Esophagus squamous epithelium (tissue), 4 donors: ENCODE data around the gene PTPRN2.

Experiments used
- POLR2A ChIP-seq, 4 donors: fragments of 450-650 bp; IDR thresholded peaks; one replicate each; pipeline ENCODE4 v1.6.1; 2017; ENCODE audit warnings: antibody characterized with exemption in 4 of 4, mild to moderate bottlenecking in 4 of 4, moderate library complexity in 3 of 4
- TF ChIP-seq, protein P1 (sequence below), 6 experiments: fragments of 450-650 bp in 4 of 6; fragments of 200-600 bp in 2 of 6; sonication (generic) in 2 of 6; IDR thresholded peaks; one replicate each; pipeline ENCODE4 v1.5.1; 2016 to 2019; ENCODE audit warnings: antibody characterized with exemption in 6 of 6, mild to moderate bottlenecking in 4 of 6, moderate library complexity in 4 of 6

DNA sequence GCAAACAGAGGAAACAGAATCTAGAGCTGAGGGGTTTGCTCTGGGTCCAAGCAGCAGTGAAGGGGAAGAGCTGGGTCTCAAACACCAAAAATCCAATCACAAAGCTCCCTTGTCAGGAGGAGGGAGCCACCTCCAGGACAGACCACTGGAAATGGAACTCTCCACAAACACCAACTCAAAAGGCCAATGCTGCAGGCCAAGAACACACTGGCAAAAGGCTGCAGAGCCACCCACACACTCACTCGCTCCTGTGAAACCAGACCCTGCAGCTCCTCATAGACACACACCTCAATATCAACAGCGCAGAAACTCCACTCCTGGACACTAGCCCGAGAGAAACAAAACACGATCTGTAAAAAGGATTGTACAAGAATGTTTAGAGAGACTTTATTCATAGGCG is 213.5 kb downstream of the PTPRN2 start:
- TF ChIP-seq, protein P1, sequence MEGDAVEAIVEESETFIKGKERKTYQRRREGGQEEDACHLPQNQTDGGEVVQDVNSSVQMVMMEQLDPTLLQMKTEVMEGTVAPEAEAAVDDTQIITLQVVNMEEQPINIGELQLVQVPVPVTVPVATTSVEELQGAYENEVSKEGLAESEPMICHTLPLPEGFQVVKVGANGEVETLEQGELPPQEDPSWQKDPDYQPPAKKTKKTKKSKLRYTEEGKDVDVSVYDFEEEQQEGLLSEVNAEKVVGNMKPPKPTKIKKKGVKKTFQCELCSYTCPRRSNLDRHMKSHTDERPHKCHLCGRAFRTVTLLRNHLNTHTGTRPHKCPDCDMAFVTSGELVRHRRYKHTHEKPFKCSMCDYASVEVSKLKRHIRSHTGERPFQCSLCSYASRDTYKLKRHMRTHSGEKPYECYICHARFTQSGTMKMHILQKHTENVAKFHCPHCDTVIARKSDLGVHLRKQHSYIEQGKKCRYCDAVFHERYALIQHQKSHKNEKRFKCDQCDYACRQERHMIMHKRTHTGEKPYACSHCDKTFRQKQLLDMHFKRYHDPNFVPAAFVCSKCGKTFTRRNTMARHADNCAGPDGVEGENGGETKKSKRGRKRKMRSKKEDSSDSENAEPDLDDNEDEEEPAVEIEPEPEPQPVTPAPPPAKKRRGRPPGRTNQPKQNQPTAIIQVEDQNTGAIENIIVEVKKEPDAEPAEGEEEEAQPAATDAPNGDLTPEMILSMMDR (IDR thresholded peaks at IDR 0.05), result no peak
- TF ChIP-seq POLR2A (IDR thresholded peaks at IDR 0.05), result no peak
